Ishikawa (cell line): ENCODE results near the gene PTPN6.

Experiments
- CREB1 ChIP-seq: IDR thresholded peaks from 2 replicates; pipeline ENCODE4 v1.6.1; 2012; ENCODE audit warnings: low read depth
- EGR1 ChIP-seq: IDR thresholded peaks from 2 replicates; pipeline ENCODE4 v1.6.1; 2012
- EP300 ChIP-seq: IDR thresholded peaks from 2 replicates; pipeline ENCODE4 v1.6.1; 2012; ENCODE audit warnings: borderline replicate concordance
- FOXM1 ChIP-seq: IDR thresholded peaks from 2 replicates; pipeline ENCODE4 v1.6.1; 2012; ENCODE audit warnings: low read depth, borderline replicate concordance
- NFIC ChIP-seq: IDR thresholded peaks from 2 replicates; pipeline ENCODE4 v1.6.1; 2012
- TAF1 ChIP-seq: IDR thresholded peaks from 2 replicates; pipeline ENCODE4 v1.6.1; 2012; ENCODE audit warnings: low read depth, mild to moderate bottlenecking
- TF ChIP-seq, protein P1 (sequence below): IDR thresholded peaks from 2 replicates; pipeline ENCODE4 v1.6.1; 2012; ENCODE audit warnings: low read depth, mild to moderate bottlenecking
- TF ChIP-seq, protein P2 (sequence below): IDR thresholded peaks from 2 replicates; pipeline ENCODE4 v1.6.1; 2012

DNA sequence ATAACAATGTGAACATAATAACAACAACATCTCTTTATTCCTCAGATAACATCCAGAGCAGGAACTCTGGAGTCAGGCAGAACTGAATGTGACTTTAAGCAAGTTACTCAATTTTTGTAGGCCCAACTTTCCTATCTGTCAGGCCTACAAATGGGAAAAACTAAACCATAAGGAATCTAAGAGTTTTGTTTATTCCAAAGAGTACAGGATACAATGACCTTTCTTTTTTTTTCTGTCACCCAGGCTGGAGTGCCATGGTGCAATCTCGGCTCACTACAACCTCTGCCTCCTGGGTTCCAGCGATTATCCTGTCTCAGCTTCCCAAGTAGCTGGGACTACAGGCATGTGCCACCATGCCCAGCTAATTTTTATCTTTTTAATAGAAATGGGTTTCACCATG is 57.7 kb downstream of the PTPN6 start:
- no peak for TF ChIP-seq EP300
- TF ChIP-seq, protein P1, sequence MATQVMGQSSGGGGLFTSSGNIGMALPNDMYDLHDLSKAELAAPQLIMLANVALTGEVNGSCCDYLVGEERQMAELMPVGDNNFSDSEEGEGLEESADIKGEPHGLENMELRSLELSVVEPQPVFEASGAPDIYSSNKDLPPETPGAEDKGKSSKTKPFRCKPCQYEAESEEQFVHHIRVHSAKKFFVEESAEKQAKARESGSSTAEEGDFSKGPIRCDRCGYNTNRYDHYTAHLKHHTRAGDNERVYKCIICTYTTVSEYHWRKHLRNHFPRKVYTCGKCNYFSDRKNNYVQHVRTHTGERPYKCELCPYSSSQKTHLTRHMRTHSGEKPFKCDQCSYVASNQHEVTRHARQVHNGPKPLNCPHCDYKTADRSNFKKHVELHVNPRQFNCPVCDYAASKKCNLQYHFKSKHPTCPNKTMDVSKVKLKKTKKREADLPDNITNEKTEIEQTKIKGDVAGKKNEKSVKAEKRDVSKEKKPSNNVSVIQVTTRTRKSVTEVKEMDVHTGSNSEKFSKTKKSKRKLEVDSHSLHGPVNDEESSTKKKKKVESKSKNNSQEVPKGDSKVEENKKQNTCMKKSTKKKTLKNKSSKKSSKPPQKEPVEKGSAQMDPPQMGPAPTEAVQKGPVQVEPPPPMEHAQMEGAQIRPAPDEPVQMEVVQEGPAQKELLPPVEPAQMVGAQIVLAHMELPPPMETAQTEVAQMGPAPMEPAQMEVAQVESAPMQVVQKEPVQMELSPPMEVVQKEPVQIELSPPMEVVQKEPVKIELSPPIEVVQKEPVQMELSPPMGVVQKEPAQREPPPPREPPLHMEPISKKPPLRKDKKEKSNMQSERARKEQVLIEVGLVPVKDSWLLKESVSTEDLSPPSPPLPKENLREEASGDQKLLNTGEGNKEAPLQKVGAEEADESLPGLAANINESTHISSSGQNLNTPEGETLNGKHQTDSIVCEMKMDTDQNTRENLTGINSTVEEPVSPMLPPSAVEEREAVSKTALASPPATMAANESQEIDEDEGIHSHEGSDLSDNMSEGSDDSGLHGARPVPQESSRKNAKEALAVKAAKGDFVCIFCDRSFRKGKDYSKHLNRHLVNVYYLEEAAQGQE = no peak
- TF ChIP-seq TAF1 = no peak
- no peak for TF ChIP-seq EGR1
- TF ChIP-seq CREB1 = no peak
- TF ChIP-seq, protein P2, sequence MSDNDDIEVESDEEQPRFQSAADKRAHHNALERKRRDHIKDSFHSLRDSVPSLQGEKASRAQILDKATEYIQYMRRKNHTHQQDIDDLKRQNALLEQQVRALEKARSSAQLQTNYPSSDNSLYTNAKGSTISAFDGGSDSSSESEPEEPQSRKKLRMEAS = no peak
- no peak for TF ChIP-seq FOXM1
- no peak for TF ChIP-seq NFIC
